Hematopoietic multipotent progenitor cell (in vitro differentiated cells): ENCODE data around the gene PFKL. TPM values are rescaled to one million over a fixed set of nuclear protein-coding genes. Genes with fewer than 3 reads are reported as not detected.
A peak's percentile ranks its signal among the peaks of the same experiment; 100 is the strongest.
"Not testable (repeated sequence)": the region's sequence is repeated elsewhere in the genome, so short reads cannot be mapped to it uniquely, and the experiment has no call there.

Experiments
- DNase-seq, 3 donors: peaks; one replicate each; pipeline ENCODE4 v3.0.0-alpha.2; 2011 to 2015; ENCODE audit warnings: low read depth in 2 of 3, low spot score in 2 of 3
- total RNA-seq: library from RNA; depleted of rRNA; stranded (reverse); fragments of >200 nt; gene quantifications from one replicate; pipeline ENCODE4 v1.2.3, GENCODE V29; 2012

The PFKL gene
- total RNA-seq, 1 donor = 278 TPM

DNA sequence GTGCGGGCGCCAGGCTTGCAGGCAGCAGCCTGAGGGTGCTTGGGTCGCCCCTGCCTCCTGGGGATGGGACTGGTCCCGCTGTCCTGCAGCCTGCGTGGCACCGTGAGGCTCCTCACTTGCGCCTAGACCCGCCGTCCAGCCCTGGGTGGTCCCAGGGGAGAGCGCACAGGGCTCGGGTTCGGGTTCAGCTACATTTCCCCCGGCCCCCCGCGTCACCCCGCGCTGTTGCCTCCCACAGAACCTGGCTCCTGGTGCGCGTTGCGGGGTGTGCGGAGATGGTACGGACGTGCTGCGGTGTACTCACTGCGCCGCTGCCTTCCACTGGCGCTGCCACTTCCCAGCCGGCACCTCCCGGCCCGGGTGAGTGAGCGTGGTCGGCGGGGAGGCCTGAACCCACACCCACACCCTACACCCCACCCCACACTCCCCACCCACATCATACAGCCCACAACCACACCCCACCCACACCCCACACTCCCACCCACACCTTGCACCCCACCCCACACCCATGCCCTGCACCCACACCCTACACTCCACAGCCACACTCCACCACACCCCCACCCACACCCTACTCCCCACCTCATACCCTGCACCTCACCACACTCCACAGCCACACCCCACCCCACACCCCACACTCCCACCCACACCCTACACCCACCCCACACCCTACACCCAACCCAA, 6.2 kb upstream of the PFKL start:
- no peak for DNase-seq

DNA sequence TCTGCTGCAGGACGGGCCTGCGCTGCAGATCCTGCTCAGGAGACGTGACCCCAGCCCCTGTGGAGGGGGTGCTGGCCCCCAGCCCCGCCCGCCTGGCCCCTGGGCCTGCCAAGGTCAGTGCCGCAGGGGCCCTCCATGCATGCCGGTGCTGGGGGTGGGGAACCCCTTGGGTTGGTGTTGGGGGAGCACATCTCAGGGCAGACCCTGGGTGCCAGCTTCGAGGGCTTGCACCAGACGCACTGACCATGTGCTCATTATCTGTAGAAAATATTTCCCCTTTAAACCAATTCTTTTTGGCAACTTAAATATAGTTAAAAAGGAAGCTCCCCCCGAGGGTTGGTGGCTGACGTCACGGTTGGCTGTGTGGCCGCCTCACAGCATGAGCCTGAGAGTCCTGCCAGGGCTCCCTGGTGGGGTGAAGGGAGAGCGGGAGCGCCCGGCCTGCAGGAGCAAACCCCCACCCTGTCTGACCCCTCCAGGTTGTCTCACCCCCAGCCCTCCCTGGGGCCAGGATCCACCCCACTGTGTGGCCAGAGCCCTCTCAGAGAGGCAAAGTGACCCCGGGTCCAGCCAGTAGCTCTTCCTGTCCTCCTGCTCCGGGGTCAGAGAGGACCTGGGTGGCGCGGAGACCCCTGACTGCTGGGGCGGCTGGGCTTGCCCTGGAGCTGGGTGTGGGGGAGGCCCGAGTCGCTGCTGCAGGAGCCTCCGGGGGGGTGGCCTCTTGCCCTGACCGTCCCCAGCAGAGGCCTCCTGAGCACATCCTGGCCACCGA, 5.3 kb upstream of the PFKL start:
- peak in 1 of 3 donors; percentile 52 for DNase-seq

DNA sequence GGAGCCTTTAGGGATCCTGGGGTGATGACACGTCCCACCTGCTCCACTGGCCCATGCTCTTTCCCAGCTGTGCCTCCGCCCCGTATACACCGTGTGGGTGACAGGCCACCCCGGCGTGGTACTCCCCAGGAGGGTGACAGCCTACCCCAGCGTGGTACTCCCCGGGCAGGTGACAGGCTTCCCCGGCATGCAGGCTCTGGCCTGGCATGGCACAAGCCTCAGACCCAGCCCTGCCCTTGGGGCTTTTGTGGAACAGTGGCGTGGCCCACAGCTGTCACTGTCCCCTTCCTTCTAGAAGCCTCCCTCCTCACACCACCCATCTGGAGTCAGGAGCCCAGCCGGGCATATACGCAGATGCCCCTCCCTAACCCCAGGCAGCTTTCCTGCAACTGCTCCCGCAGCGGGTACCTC, 4.7 kb upstream of the PFKL start:
- DNase-seq = no peak

- DNase-seq = no peak
Observed at GRCh38 chr21:44295646-44296045, 4.2 kb upstream of the PFKL start.

- no peak for DNase-seq
Observed at GRCh38 chr21:44296103-44296519, 3.7 kb upstream of the PFKL start.

DNA sequence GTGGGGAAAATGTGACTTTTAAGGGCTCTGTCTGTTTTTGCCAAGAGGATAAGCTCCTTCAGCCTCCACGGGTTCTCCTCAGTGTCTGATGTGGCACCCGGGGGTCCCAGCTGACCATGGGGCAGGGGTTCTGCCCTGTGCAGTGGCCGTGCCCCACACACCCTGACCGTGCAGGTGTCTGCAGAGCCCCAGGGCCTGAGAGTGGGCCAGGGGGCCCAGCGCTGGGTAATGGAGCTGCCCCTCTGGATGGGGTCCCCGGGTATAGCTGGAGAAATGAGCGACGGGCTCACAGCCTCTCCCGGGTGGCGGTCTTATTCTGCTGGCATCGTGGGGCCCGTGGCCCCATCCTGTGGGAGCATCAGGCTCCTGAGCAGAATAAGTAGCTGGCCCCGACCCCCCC, 2.9 kb upstream of the PFKL start:
- no peak for DNase-seq

DNA sequence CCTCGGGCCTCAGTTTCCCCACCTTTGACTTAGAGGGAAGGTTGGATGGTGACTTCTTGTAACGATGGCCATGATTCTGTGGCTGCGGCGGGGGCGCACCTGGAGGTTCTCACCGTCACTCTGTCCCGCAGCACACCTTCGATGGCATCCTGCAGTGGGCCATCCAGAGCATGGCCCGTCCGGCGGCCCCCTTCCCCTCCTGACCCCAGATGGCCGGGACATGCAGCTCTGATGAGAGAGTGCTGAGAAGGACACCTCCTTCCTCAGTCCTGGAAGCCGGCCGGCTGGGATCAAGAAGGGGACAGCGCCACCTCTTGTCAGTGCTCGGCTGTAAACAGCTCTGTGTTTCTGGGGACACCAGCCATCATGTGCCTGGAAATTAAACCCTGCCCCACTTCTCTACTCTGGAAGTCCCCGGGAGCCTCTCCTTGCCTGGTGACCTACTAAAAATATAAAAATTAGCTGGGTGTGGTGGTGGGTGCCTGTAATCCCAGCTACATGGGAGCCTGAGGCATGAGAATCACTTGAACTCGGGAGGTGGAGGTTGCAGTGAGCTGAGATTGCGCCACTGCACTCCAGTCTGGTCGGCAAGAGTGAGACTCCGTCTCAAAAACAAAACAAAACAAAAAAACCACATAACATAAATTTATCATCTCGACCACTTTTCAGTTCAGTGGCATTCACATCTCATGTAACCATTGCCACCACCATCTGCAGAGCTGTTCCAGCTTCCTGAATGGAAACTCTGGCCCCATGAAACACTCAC, 2.1 kb upstream of the PFKL start:
- DNase-seq = peak; percentile 52 to 80 (median 80)

- peak in 1 of 3 donors; percentile 56 for DNase-seq
Observed at GRCh38 chr21:44298301-44298700, 1.6 kb upstream of the PFKL start.

DNA sequence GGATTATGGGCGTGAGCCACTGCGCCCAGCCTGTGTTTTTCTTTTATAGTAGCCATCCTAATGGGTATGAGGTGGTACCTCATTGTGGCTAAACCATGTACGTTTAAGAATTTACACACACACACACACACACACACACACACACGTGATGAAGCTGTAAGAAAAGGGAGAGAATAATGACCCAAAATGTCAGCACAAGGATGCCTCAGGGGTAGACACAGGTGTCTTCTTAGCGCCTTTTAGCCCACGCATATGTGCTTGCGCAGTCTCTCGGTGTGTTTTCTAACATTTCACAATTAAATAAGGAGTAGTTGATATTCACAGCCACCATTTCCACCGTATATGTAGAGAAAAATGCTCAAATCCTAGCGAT, 782 bp upstream of the PFKL start:
- DNase-seq = peak in 1 of 3 donors; percentile 46

DNA sequence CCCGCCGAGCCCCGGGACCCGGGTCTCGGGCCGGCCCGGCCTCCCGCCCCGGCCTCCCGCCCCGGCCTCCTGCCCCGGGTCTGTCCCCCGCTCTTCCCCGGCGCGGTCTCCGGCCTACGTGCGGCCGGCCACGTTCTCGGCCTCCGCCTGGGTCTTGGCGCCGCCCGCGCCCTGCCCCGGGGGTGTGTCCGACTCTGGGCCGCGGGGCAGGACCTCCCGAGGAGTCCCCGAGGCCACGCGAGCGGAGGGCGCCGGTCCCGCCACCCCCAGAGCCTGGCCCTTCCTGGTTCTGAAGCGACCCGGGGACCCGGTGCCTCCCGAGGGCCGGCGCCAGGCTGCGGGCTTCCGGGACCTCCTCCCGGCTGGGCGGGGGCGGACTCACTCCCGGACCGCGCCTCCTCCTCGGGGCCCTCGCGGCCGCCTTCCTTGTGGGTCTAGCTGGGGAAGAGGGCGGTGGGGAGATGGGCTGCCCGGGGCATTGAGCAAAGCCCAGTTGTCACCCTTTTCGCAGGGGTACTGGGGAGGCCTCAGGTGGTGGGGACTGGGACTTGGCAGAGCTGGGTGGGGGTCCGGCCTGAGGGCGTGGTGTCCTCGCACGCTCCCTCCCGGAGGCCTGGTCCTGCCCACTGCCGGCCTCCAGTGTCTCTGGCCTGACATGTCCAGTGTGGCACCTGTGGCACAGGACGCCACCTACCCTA, 558 bp downstream of the PFKL start:
- peak in 2 of 3 donors; percentile 41 to 56 for DNase-seq

DNA sequence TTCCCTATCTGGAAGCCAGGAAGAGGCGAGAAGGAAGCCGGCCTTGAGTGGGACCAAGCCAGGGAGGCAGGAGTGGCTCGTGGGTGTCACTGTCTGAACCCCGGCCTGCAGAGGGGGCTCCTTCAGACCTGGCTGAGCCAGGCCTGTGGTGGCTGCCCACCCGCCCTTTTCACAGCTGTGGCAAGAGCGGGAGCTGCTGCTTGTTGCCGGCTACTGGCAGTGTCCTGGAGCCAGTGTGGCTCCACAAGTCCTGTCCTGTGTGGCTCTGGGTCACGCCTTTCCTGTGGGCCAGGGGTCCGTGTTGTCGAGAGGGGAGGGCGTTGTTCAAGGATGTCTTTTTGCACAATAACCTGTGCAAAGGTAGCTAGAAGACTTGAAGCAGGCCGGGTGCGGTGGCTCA, 1.3 kb downstream of the PFKL start:
- DNase-seq = no peak

DNA sequence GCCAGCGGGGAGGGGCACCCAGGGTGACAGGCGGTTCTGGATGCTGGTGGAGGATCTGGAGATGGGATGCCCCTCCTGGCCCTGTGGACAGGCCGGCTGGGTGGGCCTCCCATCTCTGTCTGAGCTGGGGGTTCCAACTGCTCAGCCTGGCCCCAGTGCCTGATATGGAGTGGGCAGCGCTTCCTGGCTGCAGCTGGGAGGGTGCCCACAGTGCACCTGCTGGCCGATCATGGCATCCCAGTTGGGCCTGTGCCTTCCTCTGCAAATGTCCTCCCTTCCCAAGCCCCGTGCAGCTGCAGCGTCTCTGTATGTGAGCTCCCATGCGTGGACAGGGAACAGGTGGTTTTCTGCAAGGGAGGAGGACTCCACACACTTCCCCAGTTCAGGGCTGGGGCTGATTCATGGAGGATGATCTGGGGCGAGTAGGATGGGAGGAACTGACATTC, 2.1 kb downstream of the PFKL start:
- no peak for DNase-seq

GRCh38 chr21:44302573-44303401, 2.9 kb downstream of the PFKL start:
- DNase-seq = not testable (repeated sequence)

- DNase-seq = no peak
Observed at GRCh38 chr21:44303490-44303981, 3.7 kb downstream of the PFKL start.

GRCh38 chr21:44304011-44304616, 4.3 kb downstream of the PFKL start:
- DNase-seq = no peak

GRCh38 chr21:44304877-44305293, 5.0 kb downstream of the PFKL start:
- peak in 2 of 3 donors; percentile 56 to 68 for DNase-seq

- DNase-seq = no peak
Observed at GRCh38 chr21:44305691-44306090, 5.8 kb downstream of the PFKL start.

DNA sequence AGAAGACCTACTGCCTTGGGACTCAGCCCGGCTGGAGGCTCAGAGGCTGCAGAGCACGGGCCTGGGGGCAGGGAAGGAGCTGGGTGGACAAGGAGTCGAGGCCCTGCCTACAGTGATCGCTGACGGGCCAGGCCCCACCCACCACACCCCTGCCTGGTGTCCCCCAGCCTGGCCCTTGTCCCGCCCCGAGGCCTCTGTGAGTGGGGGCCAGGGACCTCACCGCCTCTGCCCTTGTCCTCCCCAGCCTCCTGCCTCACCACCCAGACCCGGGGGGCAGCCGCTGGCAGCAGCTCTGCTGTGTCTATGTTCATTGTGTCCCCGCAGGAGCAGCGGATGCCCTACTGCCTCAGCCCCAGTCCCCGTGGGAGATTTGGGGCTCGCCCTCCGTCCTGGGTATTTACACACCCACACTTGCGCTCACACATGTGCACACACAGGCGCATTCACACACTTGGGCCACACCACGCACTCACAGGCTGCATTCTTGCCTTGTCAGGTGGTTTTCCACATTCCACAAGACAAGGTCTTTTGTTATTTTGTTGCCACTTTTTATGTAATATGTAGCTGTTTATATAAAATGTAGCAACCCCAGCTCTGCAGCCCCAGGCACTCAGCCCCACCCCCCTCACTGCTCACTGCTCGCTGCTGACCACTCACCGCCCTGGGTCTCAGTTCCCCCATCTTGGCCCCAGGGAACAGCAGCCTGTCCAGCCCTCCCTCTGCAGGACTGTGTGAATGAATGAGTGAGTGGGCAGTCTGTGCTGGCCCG, 7.3 kb downstream of the PFKL start:
- DNase-seq = no peak
